SU-DHL-6 (cell line): Measurements from ENCODE around the gene TMEM131.

Source experiments
- H2AFZ ChIP-seq: fragments of 200-600 bp; sonication (generic); 2 replicates; pipeline ENCODE4 v1.6.1; 2014; ENCODE audit warnings: low read depth, mild to moderate bottlenecking, moderate library complexity, mixed read lengths, antibody characterized with exemption, low read length; ENCODE audit not compliant: severe bottlenecking
- H3F3A ChIP-seq: fragments of 200-600 bp; shearing (Covaris generic); 2 replicates; pipeline ENCODE4 v1.6.0; 2016; ENCODE audit warnings: antibody characterized with exemption, mild to moderate bottlenecking; ENCODE audit not compliant: insufficient read depth
- H3K27ac ChIP-seq: fragments of 200-600 bp; sonication (generic); 2 replicates; pipeline ENCODE4 v1.5.1; 2016; ENCODE audit warnings: low read depth, mild to moderate bottlenecking, low read length, moderate library complexity, mixed read lengths
- H3K27me3 ChIP-seq: fragments of 200-600 bp; sonication (generic), shearing (Covaris generic); 2 replicates; pipeline ENCODE4 v1.6.0; 2014; ENCODE audit warnings: mild to moderate bottlenecking, low read length
- H3K36me3 ChIP-seq: fragments of 200-600 bp; sonication (generic); 2 replicates; pipeline ENCODE4 v1.6.1; 2014; ENCODE audit warnings: mild to moderate bottlenecking, low read length, mixed read lengths
- H3K4me2 ChIP-seq: fragments of 300-600, 200-600 bp; shearing (Covaris generic), sonication (generic); 2 replicates; pipeline ENCODE4 v1.6.0; 2014; ENCODE audit warnings: low read length, low read depth, mild to moderate bottlenecking; ENCODE audit not compliant: poor library complexity, severe bottlenecking
- H3K4me3 ChIP-seq: fragments of 200-600 bp; sonication (generic); 2 replicates; pipeline ENCODE4 v1.5.1; 2014; ENCODE audit warnings: antibody characterized with exemption, low read length, mild to moderate bottlenecking, mixed read lengths; ENCODE audit not compliant: insufficient read depth, poor library complexity, severe bottlenecking
- H3K79me2 ChIP-seq: fragments of 200-600 bp; sonication (generic); 2 replicates; pipeline ENCODE4 v1.6.1; 2014; ENCODE audit warnings: mild to moderate bottlenecking, low read length, moderate library complexity; ENCODE audit not compliant: insufficient read depth
- H3K9ac ChIP-seq: fragments of 200-600 bp; sonication (generic); 2 replicates; pipeline ENCODE4 v1.7.0; 2014; ENCODE audit warnings: mild to moderate bottlenecking, low read length
- H3K9me2 ChIP-seq: fragments of 200-600 bp; sonication (generic); replicated peaks from 2 replicates; pipeline ENCODE4 v1.6.1; 2014; ENCODE audit warnings: low read length; ENCODE audit not compliant: insufficient read depth
- H3K9me3 ChIP-seq: fragments of 200-600 bp; sonication (generic); 2 replicates; pipeline ENCODE4 v1.6.1; 2014; ENCODE audit warnings: low read length, mixed read lengths; ENCODE audit not compliant: insufficient read depth
- H4K20me1 ChIP-seq: fragments of 200-600 bp; sonication (generic); 2 replicates; pipeline ENCODE4 v1.6.1; 2014; ENCODE audit warnings: low read depth, mild to moderate bottlenecking, antibody characterized with exemption, low read length, moderate library complexity, mixed read lengths
- CTCF ChIP-seq: fragments of 200-600 bp; sonication (generic); IDR thresholded peaks from one replicate; pipeline ENCODE4 v1.5.1; 2017; ENCODE audit warnings: antibody characterized with exemption, mild to moderate bottlenecking, low read length, moderate library complexity; ENCODE audit not compliant: insufficient read depth, poor library complexity, severe bottlenecking
- EZH2phosphoT487 ChIP-seq: fragments of 200-600 bp; sonication (generic), shearing (Covaris generic); conservative IDR thresholded peaks from 2 replicates; pipeline ENCODE4 v1.6.1; 2018; ENCODE audit warnings: mild to moderate bottlenecking, antibody characterized with exemption, low read length, moderate library complexity, mixed read lengths

Gene TMEM131

GRCh38 chr2:97995026-97995733 lies 568 bp downstream of the TMEM131 start:
- H3F3A ChIP-seq, result peaks cover 4% of the 10 kb centered on the region
- peaks cover 45% of the 10 kb centered on the region for H3K79me2 ChIP-seq
- H3K36me3 ChIP-seq, result peaks cover 5% of the 10 kb centered on the region; the same call in 1 of the 2 replicates
- H2AFZ ChIP-seq, result peak overlapping the region; percentile 74
- H3K9ac ChIP-seq, result peak overlapping the region; percentile 81
- peaks cover 32% of the 10 kb centered on the region for H4K20me1 ChIP-seq
- H3K27me3 ChIP-seq, result no peaks in the 10 kb centered on the region
- H3K4me2 ChIP-seq, result peak overlapping the region; percentile 88
- peak overlapping the region; percentile 76 for H3K4me3 ChIP-seq
- H3K27ac ChIP-seq, result peak overlapping the region; percentile 95
- no peak for TF ChIP-seq CTCF
- no peak for TF ChIP-seq EZH2phosphoT487
- H3K9me2 ChIP-seq, result no peaks in the 10 kb centered on the region
- H3K9me3 ChIP-seq, result no peaks in the 10 kb centered on the region

GRCh38 chr2:97994476-97994875 lies 1.3 kb downstream of the TMEM131 start:
- Histone ChIP-seq H3K27ac (peak overlapping the region; percentile 95), H3K4me3 (peak overlapping the region; percentile 76), H4K20me1 (peaks cover 34% of the 10 kb centered on the region), H3K9me3 (no peaks in the 10 kb centered on the region), H2AFZ (no peak overlapping the region), H3K36me3 (peaks cover 7% of the 10 kb centered on the region; the same call in 1 of the 2 replicates), H3K4me2 (peak overlapping the region; percentile 88), H3K9me2 (no peaks in the 10 kb centered on the region), H3K9ac (peak overlapping the region; percentile 81), H3F3A (peaks cover 4% of the 10 kb centered on the region), H3K79me2 (peaks cover 52% of the 10 kb centered on the region), H3K27me3 (no peaks in the 10 kb centered on the region)
- TF ChIP-seq EZH2phosphoT487 (no peak), CTCF (no peak)

- no peak overlapping the region for H2AFZ ChIP-seq
- H3K9me2 ChIP-seq, result no peaks in the 10 kb centered on the region
- H3K4me2 ChIP-seq, result peak overlapping the region; percentile 88
- H4K20me1 ChIP-seq, result peaks cover 34% of the 10 kb centered on the region
- peaks cover 8% of the 10 kb centered on the region; the same call in 1 of the 2 replicates for H3K36me3 ChIP-seq
- no peaks in the 10 kb centered on the region for H3K27me3 ChIP-seq
- TF ChIP-seq CTCF (no peak), EZH2phosphoT487 (no peak)
- peaks cover 58% of the 10 kb centered on the region for H3K79me2 ChIP-seq
- H3K9me3 ChIP-seq, result no peaks in the 10 kb centered on the region
- peak overlapping the region; percentile 81 for H3K9ac ChIP-seq
- peaks cover 4% of the 10 kb centered on the region for H3F3A ChIP-seq
- H3K4me3 ChIP-seq, result peak overlapping the region; percentile 76
- no peak overlapping the region for H3K27ac ChIP-seq
Measured at GRCh38 chr2:97993926-97994325, 1.8 kb downstream of the TMEM131 start.
